NCI-H128 (cell line): ENCODE data around the gene PKD1.

Experiments
- DNase-seq: peaks from one replicate; lab custom pipeline; 2025; ENCODE audit not compliant: unreplicated experiment; lab: John Stamatoyannopoulos, UW

PKD1 gene

GRCh38 chr16:2170587-2171435 lies 35.1 kb upstream of the PKD1 start:
- no peak for DNase-seq

GRCh38 chr16:2170080-2170479 lies 34.4 kb upstream of the PKD1 start:
- no peak for DNase-seq

- no peak for DNase-seq
Observed at GRCh38 chr16:2167068-2167638, 31.5 kb upstream of the PKD1 start.

GRCh38 chr16:2166263-2167067 lies 30.8 kb upstream of the PKD1 start:
- DNase-seq = no peak

- no peak for DNase-seq
Observed at GRCh38 chr16:2165861-2166260, 30.2 kb upstream of the PKD1 start.

GRCh38 chr16:2163211-2163881 lies 27.6 kb upstream of the PKD1 start:
- DNase-seq = no peak

- no peak for DNase-seq
Observed at GRCh38 chr16:2162676-2163118, 27.0 kb upstream of the PKD1 start.

GRCh38 chr16:2161911-2162310 lies 26.2 kb upstream of the PKD1 start:
- no peak for DNase-seq

- no peak for DNase-seq
Observed at GRCh38 chr16:2160915-2161551, 25.3 kb upstream of the PKD1 start.

- no peak for DNase-seq
Observed at GRCh38 chr16:2159175-2159838, 23.6 kb upstream of the PKD1 start.

GRCh38 chr16:2158262-2158638 lies 22.6 kb upstream of the PKD1 start:
- DNase-seq = no peak

GRCh38 chr16:2157480-2158261 lies 22.0 kb upstream of the PKD1 start:
- DNase-seq = no peak

- no peak for DNase-seq
Observed at GRCh38 chr16:2156849-2157224, 21.1 kb upstream of the PKD1 start.

GRCh38 chr16:2155977-2156848 lies 20.5 kb upstream of the PKD1 start:
- no peak for DNase-seq

- peak; percentile 96 for DNase-seq
Observed at GRCh38 chr16:2155091-2155950, 19.6 kb upstream of the PKD1 start, which contains the start of gene TRAF7. TRAF7 (plus strand) TSS chr16:2155782; CDS start chr16:2163921, 8,139 bp downstream.

- no peak for DNase-seq
Observed at GRCh38 chr16:2154533-2155090, 18.9 kb upstream of the PKD1 start.
